Vagina (tissue), 2 donors: Measurements from ENCODE around the gene LRP2BP. TPM values are rescaled to one million over a fixed set of nuclear protein-coding genes. Genes with fewer than 3 reads are reported as not detected.

ENCODE experiments used
- DNase-seq, 2 donors: peaks; one replicate each; pipeline ENCODE4 v3.0.0-alpha.2; 2017; ENCODE audit errors: extremely low spot score in 2 of 2
- H3K27ac ChIP-seq: fragments of 200-600 bp; sonication (generic); one replicate; pipeline ENCODE4 v1.5.1; 2019
- H3K27me3 ChIP-seq: fragments of 200-600 bp; sonication (generic); one replicate; pipeline ENCODE4 v1.5.1; 2019
- H3K36me3 ChIP-seq, 2 donors: fragments of 200-600 bp; sonication (generic); one replicate each; pipeline ENCODE4 v1.5.1; 2017 to 2019
- H3K4me1 ChIP-seq: fragments of 200-600 bp; sonication (generic); one replicate; pipeline ENCODE4 v1.5.1; 2019
- H3K4me3 ChIP-seq, 2 donors: fragments of 200-600 bp; sonication (generic); 1 replicate in 1 of 2; 2 replicates in 1 of 2; pipeline ENCODE4 v1.5.1; 2016 to 2019
- H3K9me3 ChIP-seq: fragments of 200-600 bp; sonication (generic); one replicate; pipeline ENCODE4 v1.5.1; 2019
- CTCF ChIP-seq, 3 experiments: fragments of 450-650 bp in 2 of 3; fragments of 200-600 bp in 1 of 3; sonication (generic) in 1 of 3; IDR thresholded peaks; one replicate each; pipeline ENCODE4 v1.5.1; 2017 to 2019; ENCODE audit warnings: antibody characterized with exemption in 3 of 3, mild to moderate bottlenecking in 2 of 3, moderate library complexity in 2 of 3
- POLR2A ChIP-seq, 2 donors: fragments of 450-650 bp; IDR thresholded peaks; one replicate each; pipeline ENCODE4 v1.6.1; 2017; ENCODE audit warnings: antibody characterized with exemption in 2 of 2, mild to moderate bottlenecking in 2 of 2, moderate library complexity in 2 of 2
- POLR2AphosphoS5 ChIP-seq, 2 donors: sonication (generic); formaldehyde crosslinking; IDR thresholded peaks; one replicate each; pipeline ENCODE4 v1.9.0; 2017; ENCODE audit warnings: antibody characterized with exemption in 2 of 2, mild to moderate bottlenecking in 2 of 2, low read depth in 1 of 2; ENCODE audit not compliant: insufficient read depth in 1 of 2
- intact Hi-C: fragments of 100-400 bp; cut with DNase I; formaldehyde crosslinking; loops from one replicate; pipeline ENCODE4 v1.15.1; 2023
- total RNA-seq: library from RNA; depleted of rRNA; stranded (reverse); fragments of >200 nt; gene quantifications from one replicate; pipeline ENCODE4 v1.2.3, GENCODE V29; 2016

Gene LRP2BP
- total RNA-seq, 1 donor from 2014 or later, result 0.49 TPM

GRCh38 chr4:185429660-185430059 lies 33.9 kb upstream of the LRP2BP start:
- no peaks in the 10 kb centered on the region for H3K9me3 ChIP-seq
- H3K4me1 ChIP-seq, result peaks cover 10% of the 10 kb centered on the region
- no peak overlapping the region for H3K27ac ChIP-seq
- no peaks in the 10 kb centered on the region for H3K27me3 ChIP-seq
- H3K4me3 ChIP-seq, result no peak overlapping the region
- TF ChIP-seq POLR2A (IDR thresholded peaks at IDR 0.05) (no peak), POLR2AphosphoS5 (IDR thresholded peaks at IDR 0.05; ENCODE audit: insufficient read depth in 1 of 2, low read depth in 1 of 2) (no peak), CTCF (IDR thresholded peaks at IDR 0.05) (no peak)
- no peak for DNase-seq
- no peaks in the 10 kb centered on the region for H3K36me3 ChIP-seq
- intact Hi-C loops, result no loop called here

GRCh38 chr4:185426960-185427688 lies 31.4 kb upstream of the LRP2BP start:
- peaks cover 29% of the 10 kb centered on the region for H3K4me1 ChIP-seq
- H3K27me3 ChIP-seq, result no peaks in the 10 kb centered on the region
- TF ChIP-seq POLR2A (IDR thresholded peaks at IDR 0.05) (no peak), POLR2AphosphoS5 (IDR thresholded peaks at IDR 0.05; ENCODE audit: insufficient read depth in 1 of 2, low read depth in 1 of 2) (no peak), CTCF (IDR thresholded peaks at IDR 0.05) (no peak)
- H3K4me3 ChIP-seq, result no peak overlapping the region
- H3K36me3 ChIP-seq, result no peaks in the 10 kb centered on the region
- H3K27ac ChIP-seq, result no peak overlapping the region
- intact Hi-C loops, result no loop called here
- no peaks in the 10 kb centered on the region for H3K9me3 ChIP-seq
- no peak for DNase-seq

- TF ChIP-seq POLR2A (IDR thresholded peaks at IDR 0.05) (peak in 1 of 2 donors; percentile 73), CTCF (IDR thresholded peaks at IDR 0.05) (no peak), POLR2AphosphoS5 (IDR thresholded peaks at IDR 0.05; ENCODE audit: insufficient read depth in 1 of 2, low read depth in 1 of 2) (peak; percentile 96 to 98)
- Histone ChIP-seq H3K9me3 (no peaks in the 10 kb centered on the region), H3K36me3 (no peaks in the 10 kb centered on the region), H3K4me3 (peak within 1 kb of the TSS; percentile 64 to 84), H3K27me3 (no peaks in the 10 kb centered on the region), H3K27ac (peak within 1 kb of the TSS; percentile 87), H3K4me1 (peaks cover 37% of the 10 kb centered on the region)
- peak in 1 of 2 donors; percentile 93 for DNase-seq
- intact Hi-C loops, result no loop called here
These were observed 30.1 kb upstream of the LRP2BP start, which contains the start of gene UFSP2 for GRCh38 chr4:185425647-185426352. TSS of gene UFSP2 (minus strand) at chr4:185425964. CDS start at chr4:185425868, 96 bp downstream.

GRCh38 chr4:185424905-185425646 lies 29.4 kb upstream of the LRP2BP start:
- Histone ChIP-seq H3K4me3 (peak overlapping the region; percentile 64 to 84), H3K36me3 (no peaks in the 10 kb centered on the region), H3K27me3 (no peaks in the 10 kb centered on the region), H3K4me1 (peaks cover 37% of the 10 kb centered on the region), H3K27ac (peak overlapping the region; percentile 87), H3K9me3 (no peaks in the 10 kb centered on the region)
- intact Hi-C loops, result no loop called here
- TF ChIP-seq POLR2A (IDR thresholded peaks at IDR 0.05), result no peak
- TF ChIP-seq CTCF (IDR thresholded peaks at IDR 0.05), result no peak
- TF ChIP-seq POLR2AphosphoS5 (IDR thresholded peaks at IDR 0.05; ENCODE audit: insufficient read depth in 1 of 2, low read depth in 1 of 2), result no peak
- no peak for DNase-seq
